Hindlimb muscle (tissue), 1 donor: ENCODE measurements around the gene ARHGAP44. TPM values are rescaled to one million over a fixed set of nuclear protein-coding genes. Genes with fewer than 3 reads are reported as not detected.
A peak's percentile ranks its signal among the peaks of the same experiment; 100 is the strongest.

Experiments
- DNase-seq: peaks from one replicate; pipeline ENCODE4 v3.0.0-alpha.2; 2013
- polyA plus RNA-seq: library from polyadenylated mRNA; unstranded; fragments of 120-200 nt; gene quantifications from one replicate; pipeline ENCODE4 v1.2.1, GENCODE V29; 2013; ENCODE audit not compliant: insufficient read length

The ARHGAP44 gene
- polyA plus RNA-seq, 1 donor, result 4.5 TPM

DNA sequence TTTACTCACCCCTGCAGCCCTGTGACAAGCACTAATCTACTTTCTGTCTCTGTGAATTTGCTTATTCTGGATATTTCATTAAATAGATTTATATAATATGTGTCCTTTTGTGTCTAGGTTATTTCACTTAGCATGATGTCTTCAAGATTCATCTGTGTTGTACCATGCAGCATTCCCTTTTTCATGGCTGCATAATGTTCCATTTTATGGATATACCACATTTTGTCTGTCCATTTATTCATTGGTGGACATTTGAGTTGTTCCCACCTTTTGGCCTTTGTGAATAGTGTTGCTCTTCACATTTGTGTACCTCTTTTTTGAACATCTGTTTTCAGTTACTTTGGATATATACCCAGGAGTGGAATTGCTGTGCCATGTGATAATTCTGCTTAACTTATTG is 118.2 kb downstream of the ARHGAP44 start:
- no peak for DNase-seq

DNA sequence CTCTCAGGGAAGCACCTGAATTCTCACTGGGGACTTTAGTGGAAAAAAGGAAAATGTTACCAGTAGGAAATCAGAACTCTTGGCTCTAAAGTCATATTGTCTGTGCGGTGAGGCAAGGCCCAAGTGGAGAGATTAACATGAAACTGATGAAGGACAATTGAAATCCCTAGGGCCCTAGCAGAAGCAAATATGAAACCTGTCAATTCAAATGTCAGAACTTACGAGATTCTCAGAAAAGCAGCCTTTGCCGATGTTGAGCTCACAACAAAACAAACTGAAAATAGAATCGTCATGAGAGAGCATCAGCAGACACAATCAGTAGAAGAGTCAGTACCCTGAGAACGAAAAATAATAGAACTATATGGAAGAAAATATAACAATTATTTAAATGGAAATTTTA is 119.7 kb downstream of the ARHGAP44 start:
- no peak for DNase-seq

DNA sequence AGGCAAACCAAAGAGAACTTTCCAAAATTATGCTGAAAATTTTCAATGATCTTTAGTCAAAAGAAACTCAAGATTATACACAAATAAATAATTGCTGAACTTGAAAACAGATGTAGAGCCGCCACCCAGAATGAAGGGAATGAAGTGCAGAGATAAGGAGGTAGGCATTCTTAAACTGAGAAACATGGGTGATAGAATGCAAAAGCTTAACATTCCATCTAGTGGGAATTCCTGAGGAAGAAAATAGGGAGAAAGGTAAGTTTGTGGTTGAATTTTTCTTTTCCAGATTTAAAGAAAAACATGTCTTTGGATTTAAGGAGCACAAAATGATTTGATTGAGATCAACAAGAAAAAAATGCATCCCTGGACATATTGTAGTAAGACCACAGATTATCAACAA is 120.2 kb downstream of the ARHGAP44 start:
- no peak for DNase-seq

DNA sequence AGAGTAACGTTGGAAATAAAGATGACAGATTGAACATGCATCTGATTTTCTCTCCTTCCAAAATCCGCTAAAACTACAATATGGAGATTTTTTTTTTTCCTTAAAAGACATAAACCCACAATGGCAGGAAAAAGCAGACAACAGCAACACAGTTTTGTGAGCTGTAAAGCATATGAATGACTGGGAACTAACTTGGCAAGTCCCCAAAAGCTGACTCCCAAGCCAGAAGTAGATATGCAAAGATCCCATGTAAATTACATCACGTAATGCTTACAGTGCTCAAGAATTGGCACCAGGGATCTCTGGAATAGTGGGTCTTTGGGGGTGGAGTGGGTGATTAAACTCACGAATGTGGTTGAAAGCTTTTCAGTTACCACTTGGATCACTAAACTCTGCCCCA is 121.9 kb downstream of the ARHGAP44 start:
- DNase-seq, result no peak

DNA sequence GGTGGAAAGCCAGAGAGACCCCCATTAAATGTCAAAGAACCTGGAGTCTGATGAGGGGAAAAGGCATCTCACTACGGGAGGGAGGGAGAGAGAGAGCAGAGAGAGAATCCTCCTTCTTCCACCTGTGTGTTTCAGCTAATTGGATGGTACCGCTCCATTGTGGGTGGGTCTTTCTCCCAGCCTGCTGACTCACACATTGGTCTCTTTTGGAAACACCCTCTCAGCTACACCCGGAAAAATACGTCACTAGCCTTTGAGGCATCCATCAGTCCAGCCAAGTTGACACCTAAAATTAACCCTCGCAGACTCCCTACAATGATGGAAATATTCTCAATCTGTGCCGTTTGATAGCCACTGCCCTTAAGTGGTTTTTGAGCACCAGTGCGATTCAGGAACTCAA is 128.1 kb downstream of the ARHGAP44 start:
- no peak for DNase-seq

DNA sequence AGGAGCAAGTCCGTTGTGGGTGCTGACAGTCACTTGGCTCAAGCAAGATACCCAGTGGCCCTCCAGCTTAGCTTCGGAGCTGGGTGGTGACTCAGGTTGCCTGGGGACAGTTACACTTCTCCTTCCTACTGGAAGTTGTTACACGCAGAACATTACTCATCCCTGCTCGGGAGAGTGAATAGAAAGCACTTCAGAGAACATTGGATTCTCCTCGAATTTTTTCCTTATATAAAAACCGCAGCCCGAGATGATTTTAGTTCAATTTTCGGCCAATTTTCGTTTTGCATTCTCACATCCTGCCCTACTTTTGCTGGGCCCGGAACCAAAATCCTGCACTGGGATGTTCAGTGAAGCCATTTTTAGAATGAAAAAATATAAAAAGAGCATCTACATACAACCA is 128.8 kb downstream of the ARHGAP44 start:
- DNase-seq, result no peak

DNA sequence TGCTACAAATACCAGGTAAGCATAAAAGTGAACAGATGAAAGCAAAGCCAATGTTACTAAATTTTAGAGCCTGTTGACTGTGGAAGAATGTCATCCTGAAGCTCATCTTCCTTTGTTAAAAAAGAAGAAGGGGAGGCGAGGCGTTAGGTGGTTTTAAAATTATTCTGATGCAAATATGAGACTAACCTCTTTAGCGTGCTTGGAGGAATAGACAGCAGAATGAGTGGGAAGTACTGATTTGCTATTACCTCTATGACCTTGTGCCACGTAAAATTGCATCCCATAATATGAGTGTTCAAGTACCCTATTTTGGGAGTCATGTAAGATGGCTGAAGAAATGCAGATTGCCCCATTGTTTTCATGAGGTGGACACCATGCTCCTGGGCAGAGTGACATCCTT is 132.8 kb downstream of the ARHGAP44 start:
- DNase-seq, result no peak

DNA sequence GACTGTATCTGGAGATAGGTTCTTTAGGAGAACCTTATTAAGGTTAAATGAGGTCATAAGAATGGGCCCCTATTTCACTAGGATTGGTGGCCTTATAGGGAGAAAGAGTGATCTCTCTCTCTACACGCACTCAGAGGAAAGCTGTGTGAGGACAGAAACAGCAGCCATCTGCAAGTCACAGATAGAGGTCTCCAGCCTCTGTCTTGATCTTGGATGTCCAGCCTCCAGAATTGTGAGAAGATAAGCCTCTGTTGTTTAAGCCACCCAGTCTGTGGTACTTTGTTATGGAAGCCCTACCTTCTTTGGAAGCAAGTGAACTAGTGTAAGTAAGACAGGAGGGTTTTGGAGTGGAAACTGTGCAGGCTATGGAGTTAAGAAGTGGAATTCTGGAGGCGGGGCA is 135.3 kb downstream of the ARHGAP44 start:
- no peak for DNase-seq

DNA sequence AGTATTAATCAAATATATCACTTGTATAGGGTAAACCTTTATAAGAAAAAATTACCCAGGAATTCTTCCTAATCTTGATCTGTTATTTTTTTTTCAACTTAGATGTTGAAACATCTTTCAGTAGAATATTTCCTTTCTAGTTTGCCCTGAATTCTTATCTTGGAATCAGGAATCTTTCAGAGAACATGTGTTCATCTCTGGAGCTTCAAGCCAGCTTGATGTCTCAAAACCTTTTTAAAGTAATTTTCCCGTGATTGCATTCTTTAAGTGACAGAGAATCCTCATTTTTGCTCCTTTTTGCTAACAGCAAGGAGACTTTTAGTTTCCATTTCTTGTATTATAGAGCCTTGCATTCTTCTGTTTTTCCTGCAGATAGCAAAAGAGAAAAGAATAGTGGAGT is 137.7 kb downstream of the ARHGAP44 start:
- DNase-seq, result no peak

DNA sequence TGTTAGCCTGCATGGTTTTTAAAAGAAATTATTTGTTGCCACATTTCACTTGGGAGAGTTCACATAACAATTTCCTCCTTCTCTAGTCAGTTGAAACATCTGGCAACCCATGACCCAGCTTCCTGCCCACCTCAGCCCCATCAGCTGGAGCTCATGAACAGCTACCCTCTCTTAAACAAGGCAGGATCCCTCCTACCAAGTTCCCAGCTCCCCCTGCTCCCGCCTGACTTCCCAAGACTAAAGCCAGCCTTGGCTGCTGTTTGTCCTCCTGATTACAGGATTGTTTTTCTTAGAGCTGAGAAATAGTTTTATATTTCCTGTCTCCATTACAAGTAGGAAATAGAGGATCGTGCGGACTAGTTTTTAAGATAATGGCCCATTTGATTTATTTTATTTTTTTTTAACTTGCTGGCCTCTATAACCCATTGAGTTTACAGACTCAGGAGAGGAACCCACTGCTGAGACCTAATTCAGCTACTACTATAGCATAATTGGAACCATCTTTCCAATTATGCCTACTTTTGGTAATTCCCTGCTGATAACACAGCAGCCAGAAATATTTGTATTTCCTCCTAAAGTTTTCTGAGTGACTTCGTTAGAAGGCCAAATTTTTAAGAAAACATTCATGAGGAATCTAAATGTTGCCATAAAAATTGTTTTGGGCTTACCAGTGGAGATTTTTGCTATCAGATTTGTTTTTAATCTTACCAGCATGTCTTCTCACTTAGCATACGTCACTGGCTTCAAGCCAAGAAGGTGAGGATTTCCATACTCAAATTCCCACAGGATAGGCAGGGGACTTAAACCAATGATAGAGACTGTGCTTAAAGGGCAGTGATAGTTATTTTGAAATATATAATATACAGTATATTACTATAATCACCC is 138.5 kb downstream of the ARHGAP44 start:
- peak; percentile 15 for DNase-seq

DNA sequence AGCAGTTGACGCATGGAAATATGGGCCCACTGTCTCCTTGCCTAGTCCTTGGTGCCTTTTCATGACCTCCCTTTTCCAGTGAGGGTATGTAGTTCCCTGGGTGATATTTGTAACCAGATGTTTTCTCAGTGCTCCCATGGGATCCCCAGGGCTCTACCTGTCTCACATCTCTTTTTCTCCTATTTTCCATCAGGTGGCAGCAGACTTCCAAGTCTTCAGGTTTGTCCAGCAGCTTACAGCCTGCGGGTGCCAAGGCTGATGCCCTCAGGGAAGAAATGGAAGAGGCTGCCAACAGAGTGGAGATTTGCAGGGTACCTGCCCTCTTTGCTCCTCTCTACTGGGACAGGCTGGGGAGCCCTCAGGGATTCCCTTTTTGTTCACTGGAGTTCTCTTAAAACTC is 139.4 kb downstream of the ARHGAP44 start:
- DNase-seq, result no peak

DNA sequence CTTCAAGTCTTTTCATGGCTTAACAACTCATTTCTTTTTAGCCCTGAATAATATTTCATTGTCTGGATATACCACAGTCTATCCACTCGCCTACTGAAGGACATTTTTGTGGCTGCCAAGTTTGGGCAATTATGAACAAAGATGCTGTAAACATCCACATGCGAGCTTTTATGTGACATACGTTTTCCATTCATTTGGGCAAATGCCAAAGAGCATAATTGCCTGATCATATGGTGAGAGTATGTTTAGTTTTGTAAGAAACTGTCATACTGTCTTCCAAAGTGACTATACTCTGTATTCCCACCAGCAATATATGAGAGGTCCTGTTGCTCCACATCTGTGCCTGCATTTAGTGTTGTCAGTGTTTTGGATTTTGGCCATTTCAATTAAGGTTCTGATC is 147.2 kb downstream of the ARHGAP44 start:
- DNase-seq, result no peak

DNA sequence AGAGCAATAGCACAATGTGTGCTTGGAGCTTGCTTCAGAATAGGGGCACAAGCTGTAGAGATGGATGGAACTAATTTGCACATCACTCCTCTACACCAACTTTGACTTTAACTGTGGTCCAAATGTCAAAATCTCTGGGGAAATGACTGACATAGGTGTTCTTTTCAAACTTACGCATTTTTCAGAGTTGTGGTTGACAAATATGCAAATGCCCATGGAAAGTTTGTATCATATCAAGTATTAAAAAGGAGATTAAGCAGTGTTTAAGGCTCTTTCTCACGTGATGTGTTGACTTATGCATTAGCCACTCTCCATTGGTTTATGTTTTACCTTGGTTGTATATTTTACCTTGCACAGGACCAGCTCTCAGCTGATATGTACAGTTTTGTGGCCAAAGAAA is 151.4 kb downstream of the ARHGAP44 start:
- no peak for DNase-seq

DNA sequence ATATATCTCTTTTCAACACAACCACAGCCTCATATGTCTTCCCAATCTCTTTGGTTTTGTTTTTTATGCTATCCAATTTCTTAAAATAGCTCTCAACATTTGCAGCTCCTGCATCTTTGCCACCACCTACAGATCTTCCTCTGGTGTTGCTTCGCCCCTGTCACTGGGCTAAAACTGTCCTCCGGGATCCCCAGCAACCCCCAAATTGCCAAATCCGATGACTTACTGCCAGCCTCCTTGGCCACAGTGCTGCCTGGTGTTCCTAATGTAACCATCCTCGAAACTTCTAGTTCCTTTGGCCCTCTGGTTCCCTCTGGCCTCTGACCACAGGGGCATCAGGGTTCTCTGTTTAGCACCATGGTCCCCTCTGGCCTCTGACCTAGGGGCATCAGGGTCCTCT is 157.7 kb downstream of the ARHGAP44 start:
- no peak for DNase-seq

DNA sequence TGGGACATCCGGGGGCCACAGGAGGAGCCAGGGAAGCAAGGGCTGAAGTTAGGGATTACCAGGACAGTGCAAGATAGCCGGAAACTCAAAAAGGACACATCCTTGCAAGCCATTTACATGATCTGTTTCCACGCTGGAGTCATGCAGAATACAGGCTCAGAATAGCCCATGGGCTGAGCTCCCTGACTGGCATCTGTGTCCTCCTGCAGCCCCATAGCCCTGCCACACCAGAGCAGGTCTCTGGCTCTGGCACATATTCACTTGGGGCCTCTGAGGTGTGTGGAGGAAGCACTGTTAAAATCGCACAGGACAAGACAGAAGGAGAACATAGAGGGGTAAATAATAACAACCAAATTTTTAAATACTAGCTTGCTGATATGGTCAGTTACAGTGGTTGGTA is 162.7 kb downstream of the ARHGAP44 start:
- no peak for DNase-seq

DNA sequence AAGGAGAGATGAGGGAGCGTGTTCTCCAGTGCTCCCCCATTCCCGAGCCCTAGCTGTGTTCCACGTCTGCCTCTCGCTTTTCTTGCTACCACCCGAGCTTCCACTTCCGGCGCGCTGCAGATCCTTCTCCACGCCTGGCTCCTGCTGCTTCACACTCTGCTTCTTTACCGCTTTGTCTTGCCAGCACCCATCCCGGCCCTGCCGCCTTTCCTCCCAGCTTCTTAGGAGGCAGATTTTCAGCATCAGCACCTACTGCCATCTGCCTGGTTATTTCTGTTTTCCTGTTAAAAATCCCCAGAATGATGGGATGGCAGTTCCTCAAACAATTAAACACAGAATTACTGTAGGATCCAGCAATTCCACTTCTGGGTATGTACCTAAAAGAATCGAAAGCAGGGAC is 163.9 kb downstream of the ARHGAP44 start:
- no peak for DNase-seq

DNA sequence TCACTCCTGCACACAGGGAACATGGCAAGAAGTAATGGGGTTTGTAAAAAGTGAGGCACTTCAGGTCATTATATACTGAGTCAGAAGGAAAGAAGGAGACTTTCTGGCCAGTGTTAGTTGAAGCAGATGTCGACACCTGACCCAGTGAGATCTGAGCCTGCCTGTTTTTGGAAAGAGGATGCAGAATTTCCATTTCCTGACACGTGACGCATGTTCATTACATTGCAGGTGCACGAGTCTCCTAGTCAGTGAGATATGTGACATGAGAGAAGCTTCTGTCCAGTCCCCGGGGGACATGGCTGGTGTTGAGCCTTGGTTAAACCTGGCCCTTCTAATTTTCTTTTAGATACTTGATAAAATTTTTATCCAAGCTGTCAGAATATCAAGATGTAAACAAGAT is 166.2 kb downstream of the ARHGAP44 start:
- no peak for DNase-seq

DNA sequence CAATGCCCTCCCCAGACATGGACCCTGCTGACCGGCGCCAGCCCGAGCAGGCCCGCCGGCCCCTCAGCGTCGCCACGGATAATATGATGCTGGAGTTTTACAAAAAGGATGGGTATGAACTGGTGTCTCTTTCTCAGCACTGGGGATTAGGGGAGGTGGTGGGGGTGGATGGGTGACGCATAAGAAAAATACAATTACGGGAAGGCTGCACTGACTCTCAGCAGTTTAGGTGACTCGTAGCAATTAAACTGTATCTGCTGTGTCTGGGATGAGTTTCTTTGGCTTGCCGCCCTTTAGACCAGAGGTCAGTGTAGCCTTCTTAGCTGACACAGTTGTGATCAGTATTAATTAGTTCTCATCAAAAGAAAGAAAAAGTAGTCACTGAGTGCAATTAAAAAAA is 169.5 kb downstream of the ARHGAP44 start:
- no peak for DNase-seq

DNA sequence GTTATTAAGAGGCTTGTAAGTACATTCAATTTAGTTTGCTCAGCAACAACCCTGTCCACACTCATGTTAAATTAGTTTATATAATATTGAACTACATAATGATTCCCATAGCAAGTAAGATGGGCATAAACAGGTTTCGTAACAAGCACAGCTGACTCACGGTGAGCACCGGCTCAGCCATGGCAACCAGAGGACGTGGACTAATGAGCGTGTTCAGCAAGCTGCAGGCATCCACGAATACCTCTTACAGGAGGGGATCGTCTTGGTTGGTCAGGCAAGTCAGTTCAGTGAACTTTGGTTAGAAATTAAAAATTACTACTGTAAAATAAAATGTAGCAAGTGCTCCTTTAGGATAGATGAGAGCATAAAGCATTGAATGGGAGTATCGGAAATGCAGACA is 170.1 kb downstream of the ARHGAP44 start:
- DNase-seq, result no peak

DNA sequence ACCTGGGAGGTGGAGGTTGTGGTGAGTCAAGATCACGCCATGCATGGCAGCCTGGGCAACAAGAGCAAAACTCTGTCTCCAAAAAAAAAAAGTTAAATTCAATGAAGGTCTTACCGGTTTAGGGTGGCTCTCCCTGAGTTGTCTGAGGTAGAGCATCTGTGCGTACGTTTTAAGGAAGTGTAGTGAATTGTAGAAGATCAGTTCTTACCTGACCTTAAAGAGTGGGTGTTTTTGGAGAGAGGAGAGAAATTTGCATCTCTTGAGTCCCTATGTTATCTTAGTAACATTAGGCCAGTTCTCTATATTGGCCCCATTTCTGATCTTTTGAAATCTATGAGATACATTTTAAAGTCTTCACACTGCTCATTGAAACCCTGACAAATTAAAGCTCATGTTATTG is 172.4 kb downstream of the ARHGAP44 start:
- DNase-seq, result no peak

DNA sequence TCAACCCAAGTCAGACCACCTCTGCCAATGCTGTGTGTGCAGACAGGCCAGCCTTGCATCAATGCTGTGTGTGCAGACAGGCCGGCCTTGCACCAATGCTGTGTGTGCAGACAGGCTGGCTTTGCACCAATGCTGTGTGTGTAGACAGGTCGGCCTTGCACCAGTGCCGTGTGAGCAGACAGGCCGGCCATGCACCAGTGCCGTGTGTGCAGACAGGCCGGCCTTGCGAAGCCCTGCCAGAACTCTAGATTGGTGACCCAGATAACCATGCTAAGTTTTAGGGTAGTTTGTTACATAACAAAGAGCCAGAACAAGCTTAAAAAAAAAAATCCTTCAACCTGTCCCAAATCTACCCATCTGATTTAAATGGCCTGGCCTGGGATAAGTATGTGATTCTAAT is 174.2 kb downstream of the ARHGAP44 start:
- no peak for DNase-seq

DNA sequence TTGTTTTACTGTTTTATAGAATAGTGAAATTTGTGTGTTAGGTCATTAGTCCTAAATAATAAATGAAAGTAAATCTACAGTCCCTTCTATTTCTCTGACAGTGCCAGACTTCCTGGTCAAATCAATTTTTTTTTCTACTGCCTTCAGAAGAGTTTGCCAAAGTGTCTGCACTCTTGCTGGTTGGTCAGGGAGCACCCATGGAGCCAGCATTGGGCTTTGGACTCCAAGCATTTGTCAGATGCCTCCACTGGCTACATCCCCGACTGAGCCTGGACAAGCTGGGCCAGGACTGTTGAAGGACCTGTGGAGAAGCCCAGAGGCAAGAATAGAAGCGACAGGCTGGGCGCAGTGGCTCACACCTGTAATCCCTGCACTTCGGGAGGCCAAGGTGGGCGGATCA is 174.9 kb downstream of the ARHGAP44 start:
- no peak for DNase-seq

DNA sequence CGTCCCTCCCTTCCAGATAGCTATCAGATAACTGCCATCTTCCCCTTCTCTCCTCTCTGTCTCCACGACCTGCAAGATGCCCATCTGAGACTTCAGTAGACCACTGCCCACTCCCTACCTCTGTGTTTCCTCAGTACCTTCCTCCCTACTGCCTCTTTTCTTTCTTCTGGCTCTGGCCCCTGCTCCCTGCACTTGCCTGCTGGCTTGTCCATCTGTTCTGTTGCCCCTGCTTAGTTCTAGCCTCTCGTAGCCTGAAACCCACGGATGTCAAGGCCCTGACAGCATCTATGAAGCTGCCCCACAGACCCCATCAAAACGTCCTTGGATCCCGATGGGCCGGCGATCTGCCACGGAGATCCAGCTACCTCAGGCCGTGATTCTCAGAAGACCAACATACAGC is 175.5 kb downstream of the ARHGAP44 start:
- no peak for DNase-seq

DNA sequence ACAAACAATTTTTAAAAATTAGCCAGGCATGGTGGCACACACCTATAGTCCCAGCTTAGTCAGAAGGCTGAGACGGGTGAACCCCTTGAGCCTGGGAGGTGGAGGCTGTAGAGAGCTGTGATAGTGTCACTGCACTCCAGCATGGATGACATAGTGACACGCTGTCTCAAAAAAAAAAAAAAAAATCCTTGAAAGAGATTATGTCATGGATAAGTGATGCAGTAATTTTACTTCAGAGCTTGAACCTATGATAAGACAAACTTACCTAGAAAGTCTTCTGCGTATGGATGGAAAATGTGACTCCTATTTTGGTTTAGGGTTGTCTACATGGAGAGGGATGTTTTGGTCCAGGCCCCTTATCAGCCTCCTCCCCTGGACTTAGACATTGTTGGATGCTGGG is 176.7 kb downstream of the ARHGAP44 start:
- no peak for DNase-seq

DNA sequence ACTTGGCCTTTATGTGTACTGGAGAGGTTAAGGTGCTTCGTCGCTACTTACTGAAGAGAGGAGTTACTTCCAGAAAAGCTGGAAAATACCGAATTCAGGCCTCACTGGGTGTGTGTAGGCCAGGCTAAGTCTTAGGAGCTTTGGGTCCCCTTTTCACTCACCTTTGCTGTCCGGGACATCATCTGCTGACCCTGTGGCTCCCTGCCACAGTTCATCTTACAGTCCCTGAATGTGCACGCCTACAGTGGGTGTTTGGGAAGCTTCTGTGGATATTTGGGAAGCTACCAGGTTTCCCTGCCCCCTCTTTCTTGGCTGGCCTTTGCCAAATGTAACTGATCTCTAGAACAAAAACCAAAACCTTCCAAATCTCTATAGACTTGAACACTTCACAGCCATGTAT is 177.1 kb downstream of the ARHGAP44 start:
- no peak for DNase-seq
